ENCODE measurements around the gene KLF14. TPM values are rescaled to one million over a fixed set of nuclear protein-coding genes. Genes with fewer than 3 reads are reported as not detected.
A peak's percentile ranks its signal among the peaks of the same experiment; 100 is the strongest.
"Not testable (repeated sequence)": the region's sequence is repeated elsewhere in the genome, so short reads cannot be mapped to it uniquely, and the experiment has no call there.

The KLF14 gene
- total RNA-seq, 1 donor, result 0.09 TPM

DNA sequence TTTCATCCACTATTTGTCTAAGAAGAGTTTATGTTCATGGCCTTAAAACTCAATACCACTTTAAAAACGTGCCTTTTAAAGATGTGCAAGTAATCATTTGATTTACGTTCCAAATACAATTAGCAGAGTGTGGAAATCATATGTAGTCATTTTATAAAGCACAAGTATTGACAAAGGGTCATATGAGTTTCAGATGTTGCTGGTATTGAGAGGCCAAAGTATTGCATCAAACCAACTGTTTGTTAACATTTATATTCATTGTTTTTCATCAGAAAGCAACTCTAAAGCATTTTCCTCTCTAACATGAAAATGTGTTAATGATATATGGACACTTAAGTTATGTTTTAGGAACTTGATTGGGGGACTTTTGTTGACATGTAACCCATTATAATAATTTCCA lies 36.2 kb downstream of the KLF14 start:
- H3K4me3 ChIP-seq (ENCODE audit: low read depth, low read length), result no peak overlapping the region
- DNase-seq (ENCODE audit: low read depth), result no peak
- TF ChIP-seq, protein P1, sequence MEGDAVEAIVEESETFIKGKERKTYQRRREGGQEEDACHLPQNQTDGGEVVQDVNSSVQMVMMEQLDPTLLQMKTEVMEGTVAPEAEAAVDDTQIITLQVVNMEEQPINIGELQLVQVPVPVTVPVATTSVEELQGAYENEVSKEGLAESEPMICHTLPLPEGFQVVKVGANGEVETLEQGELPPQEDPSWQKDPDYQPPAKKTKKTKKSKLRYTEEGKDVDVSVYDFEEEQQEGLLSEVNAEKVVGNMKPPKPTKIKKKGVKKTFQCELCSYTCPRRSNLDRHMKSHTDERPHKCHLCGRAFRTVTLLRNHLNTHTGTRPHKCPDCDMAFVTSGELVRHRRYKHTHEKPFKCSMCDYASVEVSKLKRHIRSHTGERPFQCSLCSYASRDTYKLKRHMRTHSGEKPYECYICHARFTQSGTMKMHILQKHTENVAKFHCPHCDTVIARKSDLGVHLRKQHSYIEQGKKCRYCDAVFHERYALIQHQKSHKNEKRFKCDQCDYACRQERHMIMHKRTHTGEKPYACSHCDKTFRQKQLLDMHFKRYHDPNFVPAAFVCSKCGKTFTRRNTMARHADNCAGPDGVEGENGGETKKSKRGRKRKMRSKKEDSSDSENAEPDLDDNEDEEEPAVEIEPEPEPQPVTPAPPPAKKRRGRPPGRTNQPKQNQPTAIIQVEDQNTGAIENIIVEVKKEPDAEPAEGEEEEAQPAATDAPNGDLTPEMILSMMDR (IDR thresholded peaks at IDR 0.05; ENCODE audit: insufficient read depth, low read length), result no peak

DNA sequence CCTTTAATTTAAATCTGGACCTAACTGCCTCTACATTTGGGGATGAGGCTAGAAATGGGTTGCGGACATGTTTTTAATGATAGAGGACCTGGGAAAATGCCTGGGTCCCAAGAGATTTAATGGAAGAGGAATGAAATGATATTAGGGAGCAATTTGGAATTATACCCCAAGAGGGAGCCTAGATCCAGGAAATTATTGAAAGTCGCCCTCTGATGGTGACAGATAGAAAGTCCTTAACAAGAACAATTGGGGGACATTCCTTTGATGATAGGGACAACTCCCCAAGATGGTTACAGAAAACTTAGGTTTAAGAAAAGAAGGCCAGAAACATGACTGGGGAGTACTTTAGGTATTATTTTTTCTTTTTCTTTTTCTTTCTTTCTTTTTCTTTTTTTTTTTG lies 38.2 kb downstream of the KLF14 start:
- TF ChIP-seq, protein P1 (IDR thresholded peaks at IDR 0.05; ENCODE audit: insufficient read depth, low read length), result peak; percentile 61
- peak; percentile 56 for DNase-seq (ENCODE audit: low read depth)
- no peak overlapping the region for H3K4me3 ChIP-seq (ENCODE audit: low read depth, low read length)

DNA sequence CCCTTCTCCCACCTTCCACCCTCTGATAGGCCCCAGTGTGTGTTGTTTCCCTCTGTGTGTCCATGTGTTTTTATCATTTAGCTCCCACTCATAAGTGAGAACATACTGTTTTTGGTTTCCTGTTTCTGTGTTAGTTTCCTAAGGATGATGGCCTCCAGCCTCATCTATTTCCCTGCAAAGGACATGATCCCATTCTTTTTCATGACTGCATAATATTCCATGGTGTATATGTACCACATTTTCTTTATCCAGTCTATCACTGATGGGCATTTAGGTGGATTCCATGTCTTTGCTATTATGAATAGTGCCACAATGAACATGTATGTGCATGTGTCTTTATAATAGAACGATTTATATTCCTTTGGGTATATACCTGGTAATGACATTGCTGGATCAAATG lies 41.6 kb downstream of the KLF14 start:
- DNase-seq (ENCODE audit: low read depth); H3K4me3 ChIP-seq (ENCODE audit: low read depth, low read length): not testable (repeated sequence)

DNA sequence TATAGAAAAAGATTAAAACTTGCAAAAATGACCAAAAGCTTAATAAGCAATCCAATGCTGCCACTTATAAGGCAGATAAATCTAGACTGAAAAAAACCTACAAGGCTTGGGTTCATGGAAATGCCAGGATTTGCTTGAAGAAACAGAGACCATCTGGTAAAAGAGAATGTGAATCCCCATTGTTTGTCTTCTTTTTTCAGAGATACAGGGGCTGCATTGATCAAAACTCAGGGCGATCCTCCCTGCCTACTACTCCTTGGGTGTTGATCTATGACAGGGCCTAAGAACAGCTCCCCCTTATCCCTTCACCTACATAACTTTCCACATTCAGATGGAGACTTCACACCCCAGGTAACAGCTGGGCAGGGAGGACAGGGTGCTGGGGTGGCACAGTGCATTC lies 44.3 kb downstream of the KLF14 start:
- no peak overlapping the region for H3K4me3 ChIP-seq (ENCODE audit: low read depth, low read length)
- DNase-seq (ENCODE audit: low read depth), result no peak
- TF ChIP-seq, protein P1 (IDR thresholded peaks at IDR 0.05; ENCODE audit: insufficient read depth, low read length), result no peak

DNA sequence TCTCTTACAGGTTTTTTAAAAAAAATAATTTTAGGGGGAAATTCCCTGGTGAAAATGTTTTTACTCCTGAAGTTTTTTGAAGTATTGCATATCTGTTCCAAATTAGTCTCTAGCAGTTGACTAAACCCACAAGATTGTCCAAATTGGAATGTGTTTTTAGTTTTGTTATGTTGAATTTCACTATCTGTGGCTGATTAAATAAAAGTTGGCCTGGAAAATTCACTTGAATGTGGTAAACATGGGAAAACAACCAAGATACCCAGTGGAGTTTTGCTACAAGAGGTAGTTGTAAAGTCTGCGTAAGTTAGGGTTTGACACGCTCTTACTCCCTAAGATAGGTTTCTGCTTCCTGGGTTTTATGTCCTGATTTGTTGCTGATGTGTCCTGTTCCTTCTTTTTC lies 51.0 kb downstream of the KLF14 start:
- TF ChIP-seq, protein P1 (IDR thresholded peaks at IDR 0.05; ENCODE audit: insufficient read depth, low read length), result no peak
- no peak overlapping the region for H3K4me3 ChIP-seq (ENCODE audit: low read depth, low read length)
- DNase-seq (ENCODE audit: low read depth), result peak; percentile 3

Other genes starting within 250 kb of the KLF14 start
- 63.0 and 236 TPM in 2 replicates for gene MEST, start 242.1 kb downstream of the KLF14 start, total RNA-seq (ENCODE audit: low replicate concordance)
- 43.7 and 46.9 TPM in 2 replicates for gene COPG2, start 65.5 kb downstream of the KLF14 start, total RNA-seq (ENCODE audit: low replicate concordance)
- not detected in 2 replicates for gene TSGA13, start 47.7 kb downstream of the KLF14 start, total RNA-seq (ENCODE audit: low replicate concordance)

All from fibroblast of the aortic adventitia (primary cell).